GM10248 (cell line): ENCODE measurements around the gene TMEM259.

Source experiments
- CTCF ChIA-PET: fragments of 300-600 bp; sonication (Branson Sonifier 250); formaldehyde crosslinking; extraction: SDS; loops from one replicate; lab custom pipeline; 2021; ENCODE audit warnings: antibody characterized with exemption; lab: Yijun Ruan, JAX
- POLR2A ChIA-PET: fragments of 350-650 bp; sonication (Branson Sonifier 250); formaldehyde crosslinking; extraction: SDS; loops from one replicate; lab custom pipeline; 2020; ENCODE audit warnings: antibody characterized with exemption; lab: Yijun Ruan, JAX
- DNase-seq: peaks from one replicate; pipeline ENCODE4 v3.0.0; 2012; ENCODE audit errors: extremely low spot score
- CTCF ChIP-seq: IDR thresholded peaks from 2 replicates; pipeline ENCODE4 v1.5.1; 2012; ENCODE audit warnings: mild to moderate bottlenecking, low read depth; ENCODE audit errors: extremely low read depth, missing control alignments, control extremely low read depth

Gene TMEM259

DNA sequence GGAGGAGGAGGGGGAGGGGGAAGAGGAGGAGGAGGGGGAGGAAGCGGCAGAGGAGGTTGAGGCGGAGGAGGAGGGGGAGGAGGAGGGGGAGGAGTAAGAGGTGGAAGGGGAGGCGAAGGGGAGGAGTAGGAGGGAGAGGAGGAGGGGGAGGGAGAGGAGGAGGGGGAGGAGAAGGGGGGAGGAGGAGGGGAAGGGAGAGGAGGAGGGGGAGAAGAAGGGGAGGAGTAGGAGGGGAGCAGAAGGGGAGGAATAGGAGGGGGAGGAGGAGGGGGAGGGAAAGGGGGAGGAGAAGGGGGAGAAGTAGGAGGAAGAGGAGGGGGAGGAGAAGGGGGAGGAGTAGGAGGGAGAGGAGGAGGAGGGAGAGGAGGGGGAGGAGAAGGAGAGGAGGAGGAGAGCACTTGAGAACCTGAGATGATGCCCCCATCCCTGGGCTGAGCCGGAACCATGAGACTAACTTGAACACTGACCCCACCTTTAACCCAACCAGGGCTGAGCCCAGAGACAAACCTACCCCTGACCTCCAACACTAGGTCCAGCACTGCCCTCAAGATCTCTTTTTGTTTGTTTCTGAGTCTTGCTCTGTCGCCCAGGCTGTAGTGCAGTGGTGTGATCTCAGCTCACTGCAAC is 31.5 kb upstream of the TMEM259 start:
- CTCF ChIA-PET: interaction anchor here (1.4 kb wide), 1 partner anchor 12 kb away, joined by 4 read pairs; no protein-coding TSS in a partner anchor
- POLR2A ChIA-PET: no interaction called here
- TF ChIP-seq CTCF: no peak
- no peak for DNase-seq

DNA sequence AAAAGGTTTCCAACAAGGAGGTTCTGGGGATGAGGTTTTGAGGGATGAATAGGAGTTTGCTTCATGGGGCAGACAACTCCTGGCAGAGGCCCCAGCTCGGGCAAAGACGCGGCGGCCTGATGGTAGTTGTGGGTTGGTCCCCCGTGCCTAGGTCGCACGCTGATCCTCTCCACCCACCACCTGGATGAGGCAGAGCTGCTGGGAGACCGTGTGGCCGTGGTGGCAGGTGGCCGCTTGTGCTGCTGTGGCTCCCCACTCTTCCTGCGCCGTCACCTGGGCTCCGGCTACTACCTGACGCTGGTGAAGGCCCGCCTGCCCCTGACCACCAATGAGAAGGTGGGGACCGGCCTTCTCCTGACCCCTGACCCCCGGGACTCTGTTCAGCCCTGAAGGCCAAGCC is 30.9 kb upstream of the TMEM259 start:
- ChIA-PET POLR2A (no interaction called here), CTCF (interaction anchor here (1.4 kb wide), 1 partner anchor 13 kb away, joined by 4 read pairs; no protein-coding TSS in a partner anchor)
- no peak for DNase-seq
- TF ChIP-seq CTCF: no peak

GRCh38 chr19:1050989-1051788 is 30.3 kb upstream of the TMEM259 start:
- DNase-seq: no peak
- no peak for TF ChIP-seq CTCF
- ChIA-PET CTCF (interaction anchor here (1.4 kb wide), 1 partner anchor 14 kb away, joined by 4 read pairs; no protein-coding TSS in a partner anchor), POLR2A (no interaction called here)

- ChIA-PET POLR2A (no interaction called here), CTCF (no interaction called here)
- DNase-seq: no peak
- no peak for TF ChIP-seq CTCF
Observed at GRCh38 chr19:1049800-1050199, 28.9 kb upstream of the TMEM259 start.

GRCh38 chr19:1049106-1049505 is 28.2 kb upstream of the TMEM259 start:
- no peak for TF ChIP-seq CTCF
- DNase-seq: no peak
- CTCF ChIA-PET: interaction anchor here (1.9 kb wide), 1 partner anchor 16 kb away, joined by 10 read pairs; no protein-coding TSS in a partner anchor
- POLR2A ChIA-PET: no interaction called here

DNA sequence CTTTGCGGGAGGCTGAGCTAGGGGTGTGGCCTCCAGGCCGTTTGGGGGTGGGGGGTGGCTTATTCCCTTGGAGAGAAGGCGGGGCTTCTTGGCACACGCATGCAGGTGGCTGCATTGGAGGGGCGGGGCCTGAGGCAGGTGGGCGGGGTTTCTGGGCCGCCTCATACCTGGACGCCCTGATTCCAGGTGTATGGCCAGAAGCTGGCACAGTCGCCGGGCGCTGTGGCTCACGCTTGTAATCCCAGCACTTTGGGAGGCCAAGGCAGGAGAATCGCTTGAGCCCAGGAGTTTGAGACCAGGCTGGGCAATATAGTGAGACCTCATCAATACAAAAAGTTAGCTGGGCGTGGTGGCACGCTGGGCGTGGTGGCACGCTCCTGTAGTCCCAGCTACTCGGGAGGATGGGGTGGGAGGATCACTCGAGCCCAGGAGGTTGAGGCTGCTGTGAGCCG is 26.8 kb upstream of the TMEM259 start:
- DNase-seq: no peak
- no peak for TF ChIP-seq CTCF
- POLR2A ChIA-PET: interaction anchor here (0.9 kb wide), 1 partner anchor 22 kb away, joined by 3 read pairs; the partner anchor contains the start of gene CNN2
- CTCF ChIA-PET: interaction anchor here (1.9 kb wide), 1 partner anchor 17 kb away, joined by 10 read pairs; no protein-coding TSS in a partner anchor
